Measurements from ENCODE around the gene SLC22A2. TPM values are rescaled to one million over a fixed set of nuclear protein-coding genes. Genes with fewer than 3 reads are reported as not detected.

SLC22A2 gene
- total and polyA plus RNA-seq, 2 donors (not counting 3 experiments of a cell fraction or from before 2014, with no cell fraction given) = not detected

DNA sequence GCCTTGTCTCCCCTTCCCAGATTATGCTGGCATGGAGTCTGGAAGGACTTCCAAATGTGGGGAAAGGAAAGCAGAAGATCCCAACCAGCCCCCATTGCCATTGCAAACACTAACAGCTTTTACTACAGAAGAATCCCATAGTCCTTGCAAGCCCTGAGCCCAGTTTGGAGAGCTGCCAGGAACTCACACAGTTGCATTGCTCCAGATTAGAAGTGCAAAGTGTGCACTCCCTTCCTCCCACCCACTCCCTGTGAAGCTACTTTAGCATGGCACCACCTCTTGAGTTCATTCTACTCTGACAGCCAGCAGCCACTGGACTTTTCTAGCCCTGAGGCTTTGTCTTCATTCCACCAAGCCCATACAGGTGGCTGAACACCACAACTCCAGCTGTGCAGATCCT, 67.6 kb downstream of the SLC22A2 start:
- Histone ChIP-seq H3K27me3 (ENCODE audit: control insufficient read depth in 2 of 2, insufficient read depth in 2 of 2, low read length in 2 of 2) (no peaks in the 10 kb centered on the region), H3K4me2 (ENCODE audit: insufficient read depth, low read length) (no peak overlapping the region), H3K79me2 (ENCODE audit: control insufficient read depth, insufficient read depth, low read length) (no peaks in the 10 kb centered on the region), H3K27ac (ENCODE audit: insufficient read depth, low read depth, low read length) (no peak overlapping the region), H3K36me3 (ENCODE audit: control insufficient read depth in 2 of 2, extremely low read depth in 1 of 2, insufficient read depth in 2 of 2, low read length in 2 of 2) (no peaks in the 10 kb centered on the region), H3K9ac (replicated peaks; ENCODE audit: extremely low read depth, insufficient read depth, low read length) (no peak overlapping the region), H3K4me3 (replicated peaks in 1 of 3; ENCODE audit: insufficient read depth in 1 of 3, low read depth in 1 of 3, low read length in 3 of 3) (no peak overlapping the region), H3K9me3 (replicated peaks; ENCODE audit: control insufficient read depth, insufficient read depth, low read length) (peaks cover 6% of the 10 kb centered on the region), H3K9me1 (replicated peaks; ENCODE audit: control insufficient read depth, extremely low read depth, insufficient read depth, low read length) (no peaks in the 10 kb centered on the region), H2AFZ (ENCODE audit: low read depth, low read length) (no peak overlapping the region), H3K4me1 (ENCODE audit: control insufficient read depth, extremely low read depth, insufficient read depth, low read length) (no peaks in the 10 kb centered on the region), H4K20me1 (replicated peaks; ENCODE audit: control insufficient read depth, extremely low read depth, insufficient read depth, low read length) (no peaks in the 10 kb centered on the region)
- TF ChIP-seq MYC (IDR thresholded peaks at IDR 0.05; ENCODE audit: low read depth, low read length) = no peak
- TF ChIP-seq, protein P1, sequence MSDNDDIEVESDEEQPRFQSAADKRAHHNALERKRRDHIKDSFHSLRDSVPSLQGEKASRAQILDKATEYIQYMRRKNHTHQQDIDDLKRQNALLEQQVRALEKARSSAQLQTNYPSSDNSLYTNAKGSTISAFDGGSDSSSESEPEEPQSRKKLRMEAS (IDR thresholded peaks at IDR 0.05; ENCODE audit: insufficient read depth, insufficient read length) = no peak
- no peak for TF ChIP-seq JUN (IDR thresholded peaks at IDR 0.05; ENCODE audit: borderline replicate concordance, insufficient read depth, insufficient read length, low read depth)
- no peak for TF ChIP-seq EZH2 (IDR thresholded peaks at IDR 0.05; ENCODE audit: borderline replicate concordance, low read depth, low read length, severe bottlenecking)
- TF ChIP-seq GATA2 (IDR thresholded peaks at IDR 0.05; ENCODE audit: insufficient read depth, insufficient read length, low read depth, low read length) = no peak
- no peak for TF ChIP-seq POLR2AphosphoS5 (IDR thresholded peaks at IDR 0.05; ENCODE audit: insufficient read depth, low read depth, low read length)
- no peak for TF ChIP-seq POLR2A (IDR thresholded peaks at IDR 0.05; ENCODE audit: low read depth, low read length)
- TF ChIP-seq FOS (IDR thresholded peaks at IDR 0.05; ENCODE audit: borderline replicate concordance, insufficient read depth, low read length) = no peak
- TF ChIP-seq, protein P2, sequence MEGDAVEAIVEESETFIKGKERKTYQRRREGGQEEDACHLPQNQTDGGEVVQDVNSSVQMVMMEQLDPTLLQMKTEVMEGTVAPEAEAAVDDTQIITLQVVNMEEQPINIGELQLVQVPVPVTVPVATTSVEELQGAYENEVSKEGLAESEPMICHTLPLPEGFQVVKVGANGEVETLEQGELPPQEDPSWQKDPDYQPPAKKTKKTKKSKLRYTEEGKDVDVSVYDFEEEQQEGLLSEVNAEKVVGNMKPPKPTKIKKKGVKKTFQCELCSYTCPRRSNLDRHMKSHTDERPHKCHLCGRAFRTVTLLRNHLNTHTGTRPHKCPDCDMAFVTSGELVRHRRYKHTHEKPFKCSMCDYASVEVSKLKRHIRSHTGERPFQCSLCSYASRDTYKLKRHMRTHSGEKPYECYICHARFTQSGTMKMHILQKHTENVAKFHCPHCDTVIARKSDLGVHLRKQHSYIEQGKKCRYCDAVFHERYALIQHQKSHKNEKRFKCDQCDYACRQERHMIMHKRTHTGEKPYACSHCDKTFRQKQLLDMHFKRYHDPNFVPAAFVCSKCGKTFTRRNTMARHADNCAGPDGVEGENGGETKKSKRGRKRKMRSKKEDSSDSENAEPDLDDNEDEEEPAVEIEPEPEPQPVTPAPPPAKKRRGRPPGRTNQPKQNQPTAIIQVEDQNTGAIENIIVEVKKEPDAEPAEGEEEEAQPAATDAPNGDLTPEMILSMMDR (IDR thresholded peaks at IDR 0.05; ENCODE audit: extremely low read depth in 1 of 2, insufficient read depth in 1 of 2, low read depth in 1 of 2, low read length in 2 of 2) = no peak
- FAIRE-seq (no peak), DNase-seq (ENCODE audit: low read depth, low spot score) (no peak)
- ChIA-PET CTCF (no interaction called here), POLR2A (no interaction called here)
- no TSS peak for BruUV-seq (replicated peaks)
- dilution Hi-C loops (cut with MboI; ENCODE audit: extremely low pct_ligation_motif_present, low sequenced_read_pairs) = no loop called here
- intact Hi-C loops (cut with micrococcal nuclease) = no loop called here

Data from endothelial cell of umbilical vein (primary cell).